Smooth muscle cell (in vitro differentiated cells): ENCODE results near the gene RALGDS. TPM values are rescaled to one million over a fixed set of nuclear protein-coding genes. Genes with fewer than 3 reads are reported as not detected.
"Not testable (repeated sequence)": the region's sequence is repeated elsewhere in the genome, so short reads cannot be mapped to it uniquely, and the experiment has no call there.

Experiments
- DNase-seq: peaks from one replicate; lab custom pipeline; 2025; ENCODE audit not compliant: unreplicated experiment; lab: John Stamatoyannopoulos, UW
- H2AFZ ChIP-seq: fragments of 200-600 bp; sonication (generic); 2 replicates; pipeline ENCODE4 v1.6.0; 2016; ENCODE audit warnings: antibody characterized with exemption, low read depth, mild to moderate bottlenecking
- H3F3A ChIP-seq: fragments of 200-600 bp; sonication (generic); 2 replicates; pipeline ENCODE4 v1.6.0; 2017; ENCODE audit warnings: antibody characterized with exemption, low read depth
- H3K27ac ChIP-seq: fragments of 200-600 bp; sonication (generic); 2 replicates; pipeline ENCODE4 v1.5.1; 2016; ENCODE audit warnings: low read depth, mild to moderate bottlenecking
- H3K27me3 ChIP-seq: fragments of 200-600 bp; sonication (generic); 2 replicates; pipeline ENCODE4 v1.6.1; 2016; ENCODE audit warnings: low read depth, mild to moderate bottlenecking
- H3K36me3 ChIP-seq: fragments of 200-600 bp; sonication (generic); 2 replicates; pipeline ENCODE4 v1.5.1; 2016; ENCODE audit warnings: low read depth
- H3K4me1 ChIP-seq: fragments of 200-600 bp; sonication (generic); 2 replicates; pipeline ENCODE4 v1.5.1; 2016; ENCODE audit warnings: low read depth
- H3K4me2 ChIP-seq: fragments of 200-600 bp; sonication (generic); 2 replicates; pipeline ENCODE4 v1.6.0; 2016; ENCODE audit warnings: mild to moderate bottlenecking
- H3K4me3 ChIP-seq: fragments of 200-600 bp; sonication (generic); 2 replicates; pipeline ENCODE4 v1.5.1; 2016; ENCODE audit warnings: mild to moderate bottlenecking
- H3K79me2 ChIP-seq: fragments of 200-600 bp; sonication (generic); 2 replicates; pipeline ENCODE4 v1.6.0; 2016; ENCODE audit warnings: low read depth, mild to moderate bottlenecking
- H3K9ac ChIP-seq: fragments of 200-600 bp; sonication (generic); 2 replicates; pipeline ENCODE4 v1.6.0; 2016; ENCODE audit warnings: low read depth
- H3K9me3 ChIP-seq: fragments of 200-600 bp; sonication (generic); replicated peaks from 2 replicates; pipeline ENCODE4 v1.5.1; 2016; ENCODE audit warnings: low read depth
- H4K20me1 ChIP-seq: fragments of 200-600 bp; sonication (generic); 2 replicates; pipeline ENCODE4 v1.6.0; 2016; ENCODE audit warnings: low read depth
- CTCF ChIP-seq: fragments of 200-600 bp; sonication (generic); IDR thresholded peaks from 2 replicates; pipeline ENCODE4 v1.5.1; 2017; ENCODE audit warnings: borderline replicate concordance, mild to moderate bottlenecking, antibody characterized with exemption; ENCODE audit not compliant: insufficient read depth, poor library complexity, severe bottlenecking
- WGBS: methylation state at CpG from one replicate; pipeline ENCODE4 v1.1.7; 2016; ENCODE audit warnings: low lambda C conversion rate; 5-methylcytosine and 5-hydroxymethylcytosine counted together
- polyA plus RNA-seq: library from polyadenylated mRNA; unstranded; fragments of >200 nt; fragmentation: Nextera tagmentation; extraction: Ambion mirVana; gene quantifications from 2 replicates; pipeline ENCODE4 v1.2.1, GENCODE V29; 2016
- total RNA-seq: library from RNA; depleted of rRNA; stranded (reverse); fragments of >200 nt; gene quantifications from 2 replicates; pipeline ENCODE4 v1.2.3, GENCODE V29; 2014

The RALGDS gene
- total RNA-seq (27.8 and 28.5 TPM in 2 replicates), polyA plus RNA-seq (37.7 and 43.7 TPM in 2 replicates)

- no peaks in the 10 kb centered on the region for H3K36me3 ChIP-seq
- peak within 1 kb of the TSS; percentile 73 for H3K9ac ChIP-seq
- peak within 1 kb of the TSS; percentile 47 for H3K27ac ChIP-seq
- H3F3A ChIP-seq: peaks cover 12% of the 10 kb centered on the region
- peaks cover 88% of the 10 kb centered on the region for H4K20me1 ChIP-seq
- no peaks in the 10 kb centered on the region for H3K9me3 ChIP-seq
- peak within 1 kb of the TSS; percentile 70 for H3K4me3 ChIP-seq
- peaks cover 17% of the 10 kb centered on the region for H3K4me1 ChIP-seq
- H3K79me2 ChIP-seq: peaks cover 21% of the 10 kb centered on the region
- no peaks in the 10 kb centered on the region for H3K27me3 ChIP-seq
- 25% methylated on average over 26 of the region's 53 CpGs for WGBS
- peak; percentile 73 for DNase-seq
- H3K4me2 ChIP-seq: peak within 1 kb of the TSS; percentile 99
- no peak within 1 kb of the TSS for H2AFZ ChIP-seq
- no peak for TF ChIP-seq CTCF
These were observed at the start of gene RALGDS for GRCh38 chr9:133121198-133121914. Gene RALGDS (minus strand): TSS chr9:133121240. CDS start chr9:133121154, 86 bp downstream.

- no peaks in the 10 kb centered on the region for H4K20me1 ChIP-seq
- no peak for TF ChIP-seq CTCF
- no peak overlapping the region for H3K9ac ChIP-seq
- DNase-seq: no peak
- H2AFZ ChIP-seq: no peak overlapping the region
- WGBS: 95% methylated on average over 11 of the region's 11 CpGs
- peaks cover 7% of the 10 kb centered on the region for H3K27me3 ChIP-seq
- H3K36me3 ChIP-seq: no peaks in the 10 kb centered on the region
- no peaks in the 10 kb centered on the region for H3K9me3 ChIP-seq
- no peak overlapping the region for H3K27ac ChIP-seq
- H3F3A ChIP-seq: no peaks in the 10 kb centered on the region
- H3K4me2 ChIP-seq: no peak overlapping the region
- no peak overlapping the region for H3K4me3 ChIP-seq
- H3K79me2 ChIP-seq: no peaks in the 10 kb centered on the region
- H3K4me1 ChIP-seq: no peaks in the 10 kb centered on the region
These were observed 49.7 kb upstream of the RALGDS start for GRCh38 chr9:133170716-133171115.

GRCh38 chr9:133169687-133170086 lies 48.6 kb upstream of the RALGDS start:
- not testable (repeated sequence) for H3K27ac ChIP-seq, H3K27me3 ChIP-seq, H4K20me1 ChIP-seq, H3F3A ChIP-seq, H3K79me2 ChIP-seq, H3K4me1 ChIP-seq, DNase-seq, H2AFZ ChIP-seq, H3K9ac ChIP-seq, H3K4me3 ChIP-seq, H3K9me3 ChIP-seq, H3K4me2 ChIP-seq, H3K36me3 ChIP-seq
- WGBS: 94% methylated on average over 12 of the region's 12 CpGs

- H3K4me2 ChIP-seq: no peak overlapping the region
- H3K36me3 ChIP-seq: no peaks in the 10 kb centered on the region
- no peak for TF ChIP-seq CTCF
- H3K9me3 ChIP-seq: no peaks in the 10 kb centered on the region
- peak overlapping the region; percentile 11 for H3K9ac ChIP-seq
- no peaks in the 10 kb centered on the region for H3K79me2 ChIP-seq
- H3K4me3 ChIP-seq: no peak overlapping the region
- H3K4me1 ChIP-seq: no peaks in the 10 kb centered on the region
- H3K27me3 ChIP-seq: no peaks in the 10 kb centered on the region
- WGBS: 88% methylated on average over 13 of the region's 13 CpGs
- H3K27ac ChIP-seq: peak overlapping the region; percentile 66
- no peaks in the 10 kb centered on the region for H4K20me1 ChIP-seq
- DNase-seq: no peak
- H3F3A ChIP-seq: peaks cover 10% of the 10 kb centered on the region
- H2AFZ ChIP-seq: no peak overlapping the region
These were observed 48.1 kb upstream of the RALGDS start for GRCh38 chr9:133169102-133169501.
